HG02943 (cell line): ENCODE results near the gene TBX3.
"Not testable (repeated sequence)": the region's sequence is repeated elsewhere in the genome, so short reads cannot be mapped to it uniquely, and the experiment has no call there.

Source experiments
- ATAC-seq: cut with Tn5 transposase; IDR thresholded peaks from one replicate; pipeline ENCODE4 v1.9.1; 2021; ENCODE audit warnings: mild to moderate bottlenecking, low read depth, moderate library complexity; ENCODE audit not compliant: unreplicated experiment

The TBX3 gene

GRCh38 chr12:114684098-114684869 lies at the start of gene TBX3:
Gene TBX3, minus strand, starts transcription at chr12:114684175. Its CDS starts 975 bp downstream, at chr12:114683200.
- no peak for ATAC-seq

- no peak for ATAC-seq
Measured at GRCh38 chr12:114732426-114733030, 48.6 kb upstream of the TBX3 start.

- ATAC-seq, result no peak
Measured at GRCh38 chr12:114729731-114730130, 45.8 kb upstream of the TBX3 start.

GRCh38 chr12:114726092-114726710 lies 42.2 kb upstream of the TBX3 start:
- ATAC-seq, result no peak

GRCh38 chr12:114722176-114722575 lies 38.2 kb upstream of the TBX3 start:
- ATAC-seq, result not testable (repeated sequence)

- ATAC-seq, result no peak
Measured at GRCh38 chr12:114721266-114721665, 37.3 kb upstream of the TBX3 start.

GRCh38 chr12:114713466-114714215 lies 29.7 kb upstream of the TBX3 start:
- no peak for ATAC-seq

- no peak for ATAC-seq
Measured at GRCh38 chr12:114711689-114712152, 27.7 kb upstream of the TBX3 start.

GRCh38 chr12:114710151-114710550 lies 26.2 kb upstream of the TBX3 start:
- ATAC-seq, result no peak

GRCh38 chr12:114709112-114709511 lies 25.1 kb upstream of the TBX3 start:
- ATAC-seq, result no peak

- ATAC-seq, result not testable (repeated sequence)
Measured at GRCh38 chr12:114708598-114708997, 24.6 kb upstream of the TBX3 start.

- ATAC-seq, result no peak
Measured at GRCh38 chr12:114704096-114704495, 20.1 kb upstream of the TBX3 start.

- no peak for ATAC-seq
Measured at GRCh38 chr12:114703060-114703493, 19.1 kb upstream of the TBX3 start.

GRCh38 chr12:114702462-114702861 lies 18.5 kb upstream of the TBX3 start:
- no peak for ATAC-seq

- no peak for ATAC-seq
Measured at GRCh38 chr12:114701553-114701952, 17.6 kb upstream of the TBX3 start.

GRCh38 chr12:114701104-114701414 lies 17.1 kb upstream of the TBX3 start:
- ATAC-seq, result no peak

GRCh38 chr12:114700392-114701103 lies 16.6 kb upstream of the TBX3 start:
- no peak for ATAC-seq

- ATAC-seq, result no peak
Measured at GRCh38 chr12:114698566-114699163, 14.7 kb upstream of the TBX3 start.

GRCh38 chr12:114697741-114698565 lies 14.0 kb upstream of the TBX3 start:
- no peak for ATAC-seq
